Measurements from ENCODE around the gene E2F7. TPM values are rescaled to one million over a fixed set of nuclear protein-coding genes. Genes with fewer than 3 reads are reported as not detected.

Gene E2F7
- total and polyA plus RNA-seq, 2 of the 13 experiments (the other 11 are each of a cell fraction or from before 2014, with no cell fraction given), result 1.7 to 7.3 TPM

DNA sequence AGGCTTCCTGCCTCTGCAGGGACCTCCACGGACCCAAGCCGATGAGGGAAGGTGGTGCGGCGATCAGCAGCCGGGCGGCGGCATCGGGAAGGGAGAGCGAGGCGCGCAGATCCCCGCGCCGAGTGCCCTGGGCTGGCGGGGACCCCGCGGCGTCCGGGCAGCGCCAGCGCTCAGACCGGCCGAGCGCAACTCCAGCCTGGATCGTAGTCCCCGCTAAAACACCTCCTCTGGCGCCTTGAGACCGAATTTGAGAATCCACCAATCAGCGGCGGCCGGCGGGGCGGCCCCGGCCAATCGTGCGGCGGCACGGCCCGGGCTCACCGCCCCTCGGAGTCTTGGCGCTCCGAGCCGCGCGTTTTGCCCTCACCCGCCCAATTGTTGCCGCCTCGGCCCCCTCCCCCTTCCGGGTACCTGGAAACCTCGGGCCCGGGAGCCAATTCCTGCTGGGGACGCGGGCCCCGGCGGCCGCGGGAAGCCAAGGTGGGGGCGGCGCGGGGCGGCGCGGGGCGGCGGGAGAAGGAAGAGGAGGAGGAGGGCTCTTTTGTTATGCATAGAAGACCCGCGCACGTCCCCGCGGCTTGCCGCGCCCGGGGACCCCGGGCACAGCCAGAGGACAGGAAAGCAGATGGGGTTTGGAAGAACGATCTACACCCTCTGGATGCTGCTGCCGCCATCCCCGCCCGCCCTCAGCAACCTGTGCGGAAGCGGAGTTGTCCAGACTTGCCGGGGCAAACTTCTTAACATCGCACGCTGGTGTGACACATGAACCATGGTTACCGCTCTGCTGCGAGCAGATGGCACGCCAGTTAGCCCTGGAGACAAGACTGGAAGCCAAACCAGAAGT lies at the start of gene E2F7 (continued):
- TF ChIP-seq, protein P1, sequence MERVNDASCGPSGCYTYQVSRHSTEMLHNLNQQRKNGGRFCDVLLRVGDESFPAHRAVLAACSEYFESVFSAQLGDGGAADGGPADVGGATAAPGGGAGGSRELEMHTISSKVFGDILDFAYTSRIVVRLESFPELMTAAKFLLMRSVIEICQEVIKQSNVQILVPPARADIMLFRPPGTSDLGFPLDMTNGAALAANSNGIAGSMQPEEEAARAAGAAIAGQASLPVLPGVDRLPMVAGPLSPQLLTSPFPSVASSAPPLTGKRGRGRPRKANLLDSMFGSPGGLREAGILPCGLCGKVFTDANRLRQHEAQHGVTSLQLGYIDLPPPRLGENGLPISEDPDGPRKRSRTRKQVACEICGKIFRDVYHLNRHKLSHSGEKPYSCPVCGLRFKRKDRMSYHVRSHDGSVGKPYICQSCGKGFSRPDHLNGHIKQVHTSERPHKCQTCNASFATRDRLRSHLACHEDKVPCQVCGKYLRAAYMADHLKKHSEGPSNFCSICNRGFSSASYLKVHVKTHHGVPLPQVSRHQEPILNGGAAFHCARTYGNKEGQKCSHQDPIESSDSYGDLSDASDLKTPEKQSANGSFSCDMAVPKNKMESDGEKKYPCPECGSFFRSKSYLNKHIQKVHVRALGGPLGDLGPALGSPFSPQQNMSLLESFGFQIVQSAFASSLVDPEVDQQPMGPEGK (CRISPR knock-in tag; IDR thresholded peaks at IDR 0.05), result peak; percentile 39; the same call in 1 of the 2 replicates
- no peak for TF ChIP-seq CENPX (CRISPR knock-in tag; IDR thresholded peaks at IDR 0.05)
- TF ChIP-seq HNRNPK (IDR thresholded peaks at IDR 0.05; ENCODE audit: low read depth, low read length, poor library complexity, severe bottlenecking), result peak; percentile 57
- no peak for TF ChIP-seq THYN1 (CRISPR knock-in tag; IDR thresholded peaks at IDR 0.05; ENCODE audit: borderline replicate concordance, low read depth)
- TF ChIP-seq, protein P2, sequence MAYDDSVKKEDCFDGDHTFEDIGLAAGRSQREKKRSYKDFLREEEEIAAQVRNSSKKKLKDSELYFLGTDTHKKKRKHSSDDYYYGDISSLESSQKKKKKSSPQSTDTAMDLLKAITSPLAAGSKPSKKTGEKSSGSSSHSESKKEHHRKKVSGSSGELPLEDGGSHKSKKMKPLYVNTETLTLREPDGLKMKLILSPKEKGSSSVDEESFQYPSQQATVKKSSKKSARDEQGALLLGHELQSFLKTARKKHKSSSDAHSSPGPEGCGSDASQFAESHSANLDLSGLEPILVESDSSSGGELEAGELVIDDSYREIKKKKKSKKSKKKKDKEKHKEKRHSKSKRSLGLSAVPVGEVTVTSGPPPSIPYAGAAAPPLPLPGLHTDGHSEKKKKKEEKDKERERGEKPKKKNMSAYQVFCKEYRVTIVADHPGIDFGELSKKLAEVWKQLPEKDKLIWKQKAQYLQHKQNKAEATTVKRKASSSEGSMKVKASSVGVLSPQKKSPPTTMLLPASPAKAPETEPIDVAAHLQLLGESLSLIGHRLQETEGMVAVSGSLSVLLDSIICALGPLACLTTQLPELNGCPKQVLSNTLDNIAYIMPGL (CRISPR knock-in tag; IDR thresholded peaks at IDR 0.05; ENCODE audit: borderline replicate concordance in 1 of 2, low read depth in 1 of 2), result no peak; a peak in 2 of 4 replicates
- no peak for TF ChIP-seq ZNF234 (CRISPR knock-in tag; conservative IDR thresholded peaks at IDR 0.05)
- TF ChIP-seq ZNF432 (CRISPR knock-in tag; IDR thresholded peaks at IDR 0.05; ENCODE audit: borderline replicate concordance), result no peak
- no peak for TF ChIP-seq PHB2 (IDR thresholded peaks at IDR 0.05; ENCODE audit: partially characterized antibody)
- TF ChIP-seq, protein P3, sequence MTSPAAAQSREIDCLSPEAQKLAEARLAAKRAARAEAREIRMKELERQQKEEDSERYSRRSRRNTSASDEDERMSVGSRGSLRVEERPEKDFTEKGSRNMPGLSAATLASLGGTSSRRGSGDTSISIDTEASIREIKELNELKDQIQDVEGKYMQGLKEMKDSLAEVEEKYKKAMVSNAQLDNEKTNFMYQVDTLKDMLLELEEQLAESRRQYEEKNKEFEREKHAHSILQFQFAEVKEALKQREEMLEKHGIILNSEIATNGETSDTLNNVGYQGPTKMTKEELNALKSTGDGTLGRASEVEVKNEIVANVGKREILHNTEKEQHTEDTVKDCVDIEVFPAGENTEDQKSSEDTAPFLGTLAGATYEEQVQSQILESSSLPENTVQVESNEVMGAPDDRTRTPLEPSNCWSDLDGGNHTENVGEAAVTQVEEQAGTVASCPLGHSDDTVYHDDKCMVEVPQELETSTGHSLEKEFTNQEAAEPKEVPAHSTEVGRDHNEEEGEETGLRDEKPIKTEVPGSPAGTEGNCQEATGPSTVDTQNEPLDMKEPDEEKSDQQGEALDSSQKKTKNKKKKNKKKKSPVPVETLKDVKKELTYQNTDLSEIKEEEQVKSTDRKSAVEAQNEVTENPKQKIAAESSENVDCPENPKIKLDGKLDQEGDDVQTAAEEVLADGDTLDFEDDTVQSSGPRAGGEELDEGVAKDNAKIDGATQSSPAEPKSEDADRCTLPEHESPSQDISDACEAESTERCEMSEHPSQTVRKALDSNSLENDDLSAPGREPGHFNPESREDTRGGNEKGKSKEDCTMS (CRISPR knock-in tag; conservative IDR thresholded peaks at IDR 0.05), result no peak
- no peak for TF ChIP-seq ZNF124 (CRISPR knock-in tag; IDR thresholded peaks at IDR 0.05)
- TF ChIP-seq ZNF282 (IDR thresholded peaks at IDR 0.05; ENCODE audit: partially characterized antibody), result no peak
- TF ChIP-seq, protein P4, sequence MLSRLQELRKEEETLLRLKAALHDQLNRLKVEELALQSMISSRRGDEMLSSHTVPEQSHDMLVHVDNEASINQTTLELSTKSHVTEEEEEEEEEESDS (CRISPR knock-in tag; IDR thresholded peaks at IDR 0.05; ENCODE audit: borderline replicate concordance), result no peak
- no peak for TF ChIP-seq CBX2 (IDR thresholded peaks at IDR 0.05; ENCODE audit: low read depth, low read length)
- no peak for TF ChIP-seq CBX2 (CRISPR knock-in tag; IDR thresholded peaks at IDR 0.05; ENCODE audit: low read depth)
- TF ChIP-seq, protein P5, sequence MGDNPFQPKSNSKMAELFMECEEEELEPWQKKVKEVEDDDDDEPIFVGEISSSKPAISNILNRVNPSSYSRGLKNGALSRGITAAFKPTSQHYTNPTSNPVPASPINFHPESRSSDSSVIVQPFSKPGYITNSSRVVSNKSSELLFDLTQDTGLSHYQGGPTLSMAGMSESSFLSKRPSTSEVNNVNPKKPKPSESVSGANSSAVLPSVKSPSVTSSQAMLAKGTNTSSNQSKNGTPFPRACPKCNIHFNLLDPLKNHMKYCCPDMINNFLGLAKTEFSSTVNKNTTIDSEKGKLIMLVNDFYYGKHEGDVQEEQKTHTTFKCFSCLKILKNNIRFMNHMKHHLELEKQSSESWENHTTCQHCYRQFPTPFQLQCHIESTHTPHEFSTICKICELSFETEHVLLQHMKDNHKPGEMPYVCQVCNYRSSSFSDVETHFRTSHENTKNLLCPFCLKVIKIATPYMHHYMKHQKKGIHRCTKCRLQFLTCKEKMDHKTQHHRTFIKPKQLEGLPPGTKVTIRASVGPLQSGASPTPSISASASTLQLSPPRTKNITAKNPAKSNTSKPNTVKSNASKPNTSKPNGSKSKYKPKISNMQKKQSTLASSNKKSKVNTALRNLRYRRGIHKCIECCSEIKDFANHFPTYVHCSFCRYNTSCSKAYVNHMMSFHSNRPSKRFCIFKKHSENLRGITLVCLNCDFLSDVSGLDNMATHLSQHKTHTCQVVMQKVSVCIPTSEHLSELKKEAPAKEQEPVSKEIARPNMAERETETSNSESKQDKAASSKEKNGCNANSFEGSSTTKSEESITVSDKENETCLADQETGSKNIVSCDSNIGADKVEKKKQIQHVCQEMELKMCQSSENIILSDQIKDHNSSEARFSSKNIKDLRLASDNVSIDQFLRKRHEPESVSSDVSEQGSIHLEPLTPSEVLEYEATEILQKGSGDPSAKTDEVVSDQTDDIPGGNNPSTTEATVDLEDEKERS (CRISPR knock-in tag; IDR thresholded peaks at IDR 0.05), result no peak
- no peak for TF ChIP-seq ZNF274 (CRISPR knock-in tag; IDR thresholded peaks at IDR 0.05)
- TF ChIP-seq DR1 (CRISPR knock-in tag; IDR thresholded peaks at IDR 0.05), result no peak
- no peak; the same call in 1 of the 2 replicates for TF ChIP-seq ZFP90 (CRISPR knock-in tag; IDR thresholded peaks at IDR 0.05; ENCODE audit: borderline replicate concordance)
- TF ChIP-seq SETDB1 (CRISPR knock-in tag; IDR thresholded peaks at IDR 0.05; ENCODE audit: borderline replicate concordance), result no peak
